Measurements from ENCODE around the gene ARHGEF1.

DNA sequence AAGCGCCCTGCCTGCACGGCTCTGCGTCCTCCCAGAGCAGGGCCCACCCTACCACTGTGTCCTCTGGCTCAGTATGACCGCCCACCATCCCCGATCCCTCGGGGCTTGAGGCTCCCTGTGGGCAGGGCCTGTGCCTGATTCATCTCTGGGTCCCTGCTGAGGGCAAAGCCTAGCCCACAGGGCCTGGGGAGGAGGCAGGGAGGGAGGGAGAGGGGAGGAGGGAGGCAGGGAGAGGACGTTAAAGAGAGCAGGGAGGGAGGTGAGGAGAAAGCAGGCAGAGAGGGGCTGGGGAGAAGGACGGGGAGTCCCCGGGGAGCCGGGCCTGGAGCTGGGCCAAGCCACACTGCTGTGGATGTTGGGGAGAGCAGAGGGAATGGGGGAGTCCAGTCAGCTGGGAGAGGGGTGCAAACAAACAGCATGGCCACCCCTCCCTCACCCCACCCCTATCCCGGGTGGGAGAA is 49.3 kb downstream of the ARHGEF1 start:
- TF ChIP-seq, protein P1, sequence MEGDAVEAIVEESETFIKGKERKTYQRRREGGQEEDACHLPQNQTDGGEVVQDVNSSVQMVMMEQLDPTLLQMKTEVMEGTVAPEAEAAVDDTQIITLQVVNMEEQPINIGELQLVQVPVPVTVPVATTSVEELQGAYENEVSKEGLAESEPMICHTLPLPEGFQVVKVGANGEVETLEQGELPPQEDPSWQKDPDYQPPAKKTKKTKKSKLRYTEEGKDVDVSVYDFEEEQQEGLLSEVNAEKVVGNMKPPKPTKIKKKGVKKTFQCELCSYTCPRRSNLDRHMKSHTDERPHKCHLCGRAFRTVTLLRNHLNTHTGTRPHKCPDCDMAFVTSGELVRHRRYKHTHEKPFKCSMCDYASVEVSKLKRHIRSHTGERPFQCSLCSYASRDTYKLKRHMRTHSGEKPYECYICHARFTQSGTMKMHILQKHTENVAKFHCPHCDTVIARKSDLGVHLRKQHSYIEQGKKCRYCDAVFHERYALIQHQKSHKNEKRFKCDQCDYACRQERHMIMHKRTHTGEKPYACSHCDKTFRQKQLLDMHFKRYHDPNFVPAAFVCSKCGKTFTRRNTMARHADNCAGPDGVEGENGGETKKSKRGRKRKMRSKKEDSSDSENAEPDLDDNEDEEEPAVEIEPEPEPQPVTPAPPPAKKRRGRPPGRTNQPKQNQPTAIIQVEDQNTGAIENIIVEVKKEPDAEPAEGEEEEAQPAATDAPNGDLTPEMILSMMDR (IDR thresholded peaks at IDR 0.05), result no peak
- no peak for TF ChIP-seq POLR2A (IDR thresholded peaks at IDR 0.05)

Data from prostate gland (tissue), 2 donors.